GM21390 (cell line): Measurements from ENCODE around the gene TBL1X.
A peak's percentile ranks its signal among the peaks of the same experiment; 100 is the strongest.

Source experiments
- ATAC-seq: cut with Tn5 transposase; IDR thresholded peaks from one replicate; pipeline ENCODE4 v1.9.1; 2021; ENCODE audit not compliant: unreplicated experiment

The TBL1X gene

GRCh38 chrX:9658409-9658808 is 193.6 kb downstream of the TBL1X start:
- ATAC-seq: no peak

GRCh38 chrX:9659571-9660195 is 194.8 kb downstream of the TBL1X start:
- ATAC-seq: no peak

DNA sequence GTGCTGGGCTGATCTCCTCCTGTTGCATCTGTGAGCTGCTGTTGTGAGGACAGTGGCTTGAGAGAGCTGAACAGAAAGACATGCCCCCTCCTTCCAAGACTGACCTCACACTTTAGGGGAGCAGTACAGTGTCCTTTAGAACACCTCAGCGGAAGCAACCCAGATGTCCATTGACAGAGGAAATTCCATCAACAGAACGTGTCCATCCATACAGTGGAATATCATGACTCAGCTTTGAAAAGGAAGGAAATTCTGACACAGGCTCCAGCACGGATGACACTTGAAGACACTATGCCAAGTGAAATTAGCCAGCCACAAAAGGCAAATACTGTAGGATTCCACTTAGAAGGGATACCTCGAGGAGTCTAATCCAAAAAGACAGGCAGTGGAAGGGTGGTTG is 197.3 kb downstream of the TBL1X start:
- no peak for ATAC-seq

DNA sequence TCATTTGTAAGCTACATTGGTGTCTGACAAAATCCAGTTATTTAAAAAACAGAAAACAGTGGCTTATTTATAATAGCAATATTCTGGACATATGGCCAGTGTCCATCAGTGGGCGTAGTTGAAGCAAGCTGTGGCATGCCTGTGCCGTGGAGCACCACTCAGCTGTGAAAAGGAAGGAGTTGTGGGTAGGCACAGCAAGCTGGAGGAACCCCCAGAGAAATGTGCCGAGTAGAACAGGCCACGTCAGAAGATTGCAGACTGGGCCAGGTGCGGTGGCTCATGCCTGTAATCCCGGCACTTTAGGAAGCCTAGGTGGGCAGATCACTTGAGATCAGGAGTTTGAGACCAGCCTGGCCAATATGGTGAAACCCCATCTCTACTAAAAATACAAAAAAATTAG is 198.4 kb downstream of the TBL1X start:
- no peak for ATAC-seq

GRCh38 chrX:9664224-9664623 is 199.4 kb downstream of the TBL1X start:
- no peak for ATAC-seq

- ATAC-seq: no peak
These were observed 200.3 kb downstream of the TBL1X start for GRCh38 chrX:9665113-9665512.

GRCh38 chrX:9668537-9668936 is 203.7 kb downstream of the TBL1X start:
- no peak for ATAC-seq

DNA sequence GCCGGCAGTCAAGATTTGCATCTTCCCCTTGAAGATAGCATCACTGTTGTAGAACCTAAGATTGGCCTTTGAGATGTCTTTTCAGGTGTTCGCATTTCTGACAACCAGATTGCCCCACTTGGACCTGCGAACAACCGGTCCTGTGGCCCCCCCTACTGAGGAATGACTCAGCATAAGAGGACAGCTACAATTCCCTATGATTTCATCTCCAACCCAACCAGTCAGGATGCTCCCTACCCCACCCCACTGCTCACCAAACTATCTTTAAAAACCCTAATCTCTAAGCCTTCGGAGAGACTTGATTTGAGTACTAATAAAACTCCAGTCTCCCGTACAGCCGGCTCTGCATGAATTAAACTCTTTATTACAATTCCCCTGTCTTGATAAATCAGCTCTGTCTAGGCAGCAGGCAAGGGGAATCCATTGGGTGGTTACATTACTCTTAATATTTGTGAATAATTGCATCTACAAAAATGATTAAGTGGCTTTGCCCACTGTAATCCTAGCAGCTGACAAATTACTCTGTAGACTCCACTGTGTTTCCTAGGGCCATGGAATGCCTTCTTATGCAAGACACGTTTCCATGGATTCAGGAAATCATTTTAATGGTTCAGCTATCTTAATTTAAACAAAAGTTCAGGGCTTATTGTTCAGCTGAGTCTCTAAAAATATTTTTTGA is 205.4 kb downstream of the TBL1X start:
- no peak for ATAC-seq

GRCh38 chrX:9671998-9672397 is 207.1 kb downstream of the TBL1X start:
- ATAC-seq: no peak

GRCh38 chrX:9676306-9676705 is 211.4 kb downstream of the TBL1X start:
- no peak for ATAC-seq

GRCh38 chrX:9676738-9677097 is 211.9 kb downstream of the TBL1X start:
- ATAC-seq: no peak

GRCh38 chrX:9677098-9677739 is 212.4 kb downstream of the TBL1X start:
- peak; percentile 99 for ATAC-seq

GRCh38 chrX:9678215-9678965 is 213.5 kb downstream of the TBL1X start:
- ATAC-seq: no peak

- no peak for ATAC-seq
These were observed 216.2 kb downstream of the TBL1X start for GRCh38 chrX:9681011-9681410.

- no peak for ATAC-seq
These were observed 216.6 kb downstream of the TBL1X start for GRCh38 chrX:9681422-9681821.

- ATAC-seq: no peak
These were observed 217.6 kb downstream of the TBL1X start for GRCh38 chrX:9682456-9682855.

GRCh38 chrX:9682861-9683260 is 218.0 kb downstream of the TBL1X start:
- no peak for ATAC-seq

- ATAC-seq: no peak
These were observed 218.5 kb downstream of the TBL1X start for GRCh38 chrX:9683350-9683749.

DNA sequence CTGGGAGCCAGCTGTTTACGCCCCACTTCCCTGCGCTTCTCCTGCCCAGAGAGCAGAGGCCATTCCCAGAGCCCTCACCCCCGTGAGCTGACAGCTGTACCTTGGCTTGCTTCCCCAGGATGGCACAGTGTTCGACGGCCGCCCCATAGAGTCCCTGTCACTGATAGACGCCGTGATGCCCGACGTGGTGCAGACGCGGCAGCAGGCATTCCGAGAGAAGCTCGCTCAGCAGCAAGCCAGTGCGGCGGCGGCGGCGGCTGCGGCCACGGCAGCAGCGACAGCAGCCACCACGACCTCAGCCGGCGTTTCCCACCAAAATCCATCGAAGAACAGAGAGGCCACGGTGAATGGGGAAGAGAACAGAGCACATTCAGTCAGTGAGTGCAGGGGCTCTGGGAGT is 223.0 kb downstream of the TBL1X start:
- ATAC-seq: no peak

GRCh38 chrX:9688833-9689232 is 224.0 kb downstream of the TBL1X start:
- ATAC-seq: no peak

DNA sequence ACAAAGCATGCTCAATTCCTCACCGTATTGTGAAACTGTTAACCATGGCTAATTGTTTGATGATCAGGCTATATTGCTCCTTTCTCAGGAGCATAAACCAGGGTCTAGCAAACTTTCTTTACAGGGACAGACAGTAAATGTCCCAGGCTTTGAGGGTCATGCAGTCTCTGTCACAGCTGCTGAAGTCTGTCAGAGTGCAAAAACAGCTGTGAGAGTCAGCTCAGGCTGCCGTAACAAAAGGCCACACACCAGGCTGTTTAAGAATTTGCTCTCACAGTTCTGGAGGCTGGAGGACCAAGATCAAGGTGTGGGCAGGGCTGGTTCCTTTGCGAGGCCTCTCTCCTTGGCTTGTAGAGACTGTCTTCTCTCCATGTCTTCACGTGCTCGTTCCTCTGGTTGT is 225.2 kb downstream of the TBL1X start:
- ATAC-seq: no peak
